ENCODE data around the gene ARID1B. TPM values are rescaled to one million over a fixed set of nuclear protein-coding genes. Genes with fewer than 3 reads are reported as not detected.

The ARID1B gene
- total and polyA plus RNA-seq, 10 of the 15 experiments (the other 5 are each of a cell fraction or from before 2014, with no cell fraction given) = 24.7 to 133 (median 54.6) TPM

DNA sequence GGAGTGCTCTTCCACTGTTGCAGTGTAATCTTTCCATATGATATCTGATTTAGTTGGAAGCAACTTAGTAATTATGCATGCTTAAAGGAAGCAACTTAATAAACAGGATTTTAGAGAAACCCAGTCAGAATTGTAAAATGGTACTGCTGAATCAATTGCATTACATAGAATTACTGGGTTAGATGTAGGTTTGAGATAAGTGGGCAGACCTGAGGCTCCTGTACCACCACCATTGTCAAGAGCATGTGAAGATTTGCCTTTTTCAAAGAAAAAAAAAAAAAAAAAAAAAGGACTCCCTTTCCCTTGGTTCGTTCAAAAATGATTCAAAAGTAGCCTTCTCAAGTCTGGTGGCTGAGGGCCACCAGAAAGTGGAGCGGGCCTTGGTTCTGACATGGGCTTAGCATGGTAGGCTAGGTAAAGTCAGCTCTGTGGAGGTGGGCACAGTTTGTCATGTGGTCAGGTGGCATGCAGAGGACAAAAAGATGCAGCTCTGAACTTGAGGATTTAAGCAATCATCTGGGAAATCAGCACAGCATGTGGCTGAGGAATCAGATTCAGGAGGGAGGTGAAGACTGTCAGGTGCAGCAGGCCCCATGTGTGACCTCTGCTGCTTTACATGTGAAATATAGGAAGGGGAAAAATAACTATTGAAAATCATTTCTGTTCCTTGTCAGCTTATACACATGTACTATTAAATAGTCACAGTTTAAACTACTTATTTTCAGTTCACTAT, 32.4 kb downstream of the ARID1B start:
- H3K27ac ChIP-seq (ENCODE audit: control insufficient read depth, insufficient read depth) = peak overlapping the region; percentile 27
- BruUV-seq (replicated peaks) = no TSS peak
- ChIA-PET SMC1A (ENCODE audit: uncharacterized antibody, unreplicated experiment) (interaction anchor here (0.8 to 2.0 kb wide), 14 partner anchors 10 to 124 kb away, joined by 3 to 11 read pairs (median 4); no protein-coding TSS in a partner anchor), POLR2A (interaction anchor here (0.9 to 1.2 kb wide), 3 partner anchors 9 to 15 kb away, joined by 3 read pairs; no protein-coding TSS in a partner anchor), CTCF (interaction anchor here (1.1 to 2.5 kb wide), 3 partner anchors 10 to 246 kb away, joined by 3 to 13 read pairs (median 5); no protein-coding TSS in a partner anchor), RAD21 (ENCODE audit: unreplicated experiment) (interaction anchor here (0.6 to 1.9 kb wide), 8 partner anchors 29 to 245 kb away, joined by 3 to 7 read pairs (median 4); no protein-coding TSS in a partner anchor)
- H3K4me2 ChIP-seq (ENCODE audit: control insufficient read depth, insufficient read depth) = peak overlapping the region; percentile 46; the same call in 1 of the 2 replicates
- WGBS (ENCODE audit: insufficient coverage, insufficient replicate concordance, low lambda C conversion rate, missing lambda C conversion rate) = 95% methylated on average over 2 of the region's 2 CpGs
- H3K4me1 ChIP-seq (ENCODE audit: control insufficient read depth, insufficient read depth, low read length) = peaks cover 24% of the 10 kb centered on the region
- intact Hi-C loops (cut with micrococcal nuclease; ENCODE audit: unreplicated experiment) = no loop called here
- no peak for ATAC-seq
- no peak for DNase-seq (ENCODE audit: low read depth, low spot score)
- no peak for FAIRE-seq
- peaks cover 6% of the 10 kb centered on the region; the same call in 2 of the 3 replicates for H3K9me3 ChIP-seq (replicated peaks; ENCODE audit: control insufficient read depth, insufficient read depth, low read length)
- H3K36me3 ChIP-seq (ENCODE audit: control insufficient read depth in 2 of 2, insufficient read depth in 2 of 2, low read length in 1 of 2) = peaks cover 3 to 8% of the 10 kb centered on the region in 2 experiments
- no peak overlapping the region for H3K4me3 ChIP-seq
- peak; percentile 6; the same call in 1 of the 2 replicates for TF ChIP-seq MXI1 (IDR thresholded peaks at IDR 0.05; ENCODE audit: low read depth, low read length)
- TF ChIP-seq CREM (IDR thresholded peaks at IDR 0.05; ENCODE audit: low read depth) = no peak
- H3K27me3 ChIP-seq (replicated peaks in 1 of 2; ENCODE audit: control insufficient read depth in 2 of 2, insufficient read depth in 2 of 2, low read length in 1 of 2) = no peaks in the 10 kb centered on the region
- H2AFZ ChIP-seq (ENCODE audit: control insufficient read depth, low read depth, low read length) = no peak overlapping the region
- no peak overlapping the region for H3K9ac ChIP-seq (ENCODE audit: control insufficient read depth, insufficient read depth, low read length)
- no peaks in the 10 kb centered on the region for H4K20me1 ChIP-seq (ENCODE audit: control insufficient read depth, insufficient read depth)
- in situ Hi-C loops (cut with MboI) = no loop called here
- peaks cover 97% of the 10 kb centered on the region for H3K79me2 ChIP-seq (ENCODE audit: control insufficient read depth, insufficient read depth, low read length)

DNA sequence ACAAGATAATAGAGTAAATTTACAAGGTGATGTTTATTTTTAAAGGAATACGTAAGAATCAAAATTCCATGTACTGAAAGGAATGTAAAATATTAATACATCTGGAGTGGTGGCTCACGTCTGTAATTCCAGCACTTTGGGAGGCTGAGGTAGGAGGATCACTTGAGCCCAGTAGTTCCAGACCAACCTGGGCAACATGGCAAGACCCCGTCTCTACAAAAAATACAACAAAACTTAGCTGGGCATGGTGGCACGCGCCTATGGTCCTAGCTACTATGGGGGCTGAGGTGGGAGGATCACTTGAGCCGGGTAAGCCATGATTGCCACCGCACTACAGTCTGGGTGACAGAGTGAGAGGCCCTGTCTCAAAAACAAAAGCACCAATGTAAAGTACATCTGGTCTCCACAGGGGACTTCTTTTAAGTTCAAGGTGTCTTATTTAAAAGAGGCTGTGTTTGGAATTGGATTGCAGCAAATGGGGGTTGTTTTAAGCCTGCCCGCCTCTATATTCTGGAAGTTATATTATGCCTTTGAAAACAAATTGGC, 36.9 kb downstream of the ARID1B start:
- WGBS (ENCODE audit: insufficient coverage, insufficient replicate concordance, low lambda C conversion rate, missing lambda C conversion rate) = 81% methylated on average over 8 of the region's 8 CpGs
- H3K79me2 ChIP-seq (ENCODE audit: control insufficient read depth, insufficient read depth, low read length) = peaks cover 99% of the 10 kb centered on the region
- POLR2A ChIA-PET = no interaction called here

More for the DNA sequence above, 36.9 kb downstream of the ARID1B start:
- TF ChIP-seq TCF12 (IDR thresholded peaks at IDR 0.05; ENCODE audit: low read depth, low read length) (no peak), SPI1 (IDR thresholded peaks at IDR 0.05; ENCODE audit: borderline replicate concordance, insufficient read depth, low read depth, low read length) (no peak), POLR2AphosphoS2 (IDR thresholded peaks at IDR 0.05; ENCODE audit: low read depth, low read length) (no peak)
- H2AFZ ChIP-seq (ENCODE audit: control insufficient read depth, low read depth, low read length) = no peak overlapping the region
- no peak for FAIRE-seq
- no peak overlapping the region for H3K9ac ChIP-seq (ENCODE audit: control insufficient read depth, insufficient read depth, low read length)
- ChIA-PET SMC1A (ENCODE audit: uncharacterized antibody, unreplicated experiment) (interaction anchor here (0.6 kb wide), 1 partner anchor 351 kb away, joined by 3 read pairs; no protein-coding TSS in a partner anchor), RAD21 (ENCODE audit: unreplicated experiment) (no interaction called here), CTCF (no interaction called here)
- H3K36me3 ChIP-seq (ENCODE audit: control insufficient read depth in 2 of 2, insufficient read depth in 2 of 2, low read length in 1 of 2) = peaks cover 1 to 4% of the 10 kb centered on the region in 2 experiments; a peak in 3 of 4 replicates
- in situ Hi-C loops (cut with MboI) = no loop called here
- H3K4me1 ChIP-seq (ENCODE audit: control insufficient read depth, insufficient read depth, low read length) = peaks cover 15% of the 10 kb centered on the region
- no peak overlapping the region for H3K4me2 ChIP-seq (ENCODE audit: control insufficient read depth, insufficient read depth)
- intact Hi-C loops (cut with micrococcal nuclease; ENCODE audit: unreplicated experiment) = no loop called here
- no peaks in the 10 kb centered on the region for H3K27me3 ChIP-seq (replicated peaks in 1 of 2; ENCODE audit: control insufficient read depth in 2 of 2, insufficient read depth in 2 of 2, low read length in 1 of 2)
- H3K27ac ChIP-seq (ENCODE audit: control insufficient read depth, insufficient read depth) = no peak overlapping the region
- DNase-seq (ENCODE audit: low read depth, low spot score) = no peak
- BruUV-seq (replicated peaks) = no TSS peak
- H4K20me1 ChIP-seq (ENCODE audit: control insufficient read depth, insufficient read depth) = no peaks in the 10 kb centered on the region
- H3K9me3 ChIP-seq (replicated peaks; ENCODE audit: control insufficient read depth, insufficient read depth, low read length) = peaks cover 6% of the 10 kb centered on the region; the same call in 2 of the 3 replicates
- H3K4me3 ChIP-seq = no peak overlapping the region
- ATAC-seq = no peak

Measured in GM12878 (cell line).